Calu3 (cell line): ENCODE data around the gene MS4A6A. TPM values are rescaled to one million over a fixed set of nuclear protein-coding genes. Genes with fewer than 3 reads are reported as not detected.

ENCODE experiments used
- BruUV-seq: library from RNA; stranded (reverse); fragments of 400-500 nt; replicated peaks from 2 replicates; lab custom pipeline; 2021; lab: Mats Ljungman, UMichigan
- CTCF ChIA-PET: fragments of 300-600 bp; sonication (Branson Sonifier 250); formaldehyde crosslinking; loops from one replicate; lab custom pipeline; 2022; ENCODE audit warnings: antibody characterized with exemption; lab: Charles Lee
- DNase-seq: peaks from one replicate; pipeline ENCODE4 v3.0.0; 2022
- H3K27ac Mint-ChIP-seq: one replicate; pipeline ENCODE4 v1.8.0; 2022; ENCODE audit warnings: mixed read lengths; ENCODE audit not compliant: unreplicated experiment
- H3K27me3 Mint-ChIP-seq: one replicate; pipeline ENCODE4 v1.8.0; 2022; ENCODE audit warnings: mixed read lengths; ENCODE audit not compliant: unreplicated experiment
- H3K36me3 Mint-ChIP-seq: one replicate; pipeline ENCODE4 v1.8.0; 2022; ENCODE audit warnings: mild to moderate bottlenecking, moderate library complexity, mixed read lengths; ENCODE audit not compliant: insufficient read depth, unreplicated experiment
- H3K4me1 Mint-ChIP-seq: one replicate; pipeline ENCODE4 v1.8.0; 2022; ENCODE audit warnings: mild to moderate bottlenecking, low read depth, mixed read lengths; ENCODE audit not compliant: unreplicated experiment
- H3K4me3 Mint-ChIP-seq: one replicate; pipeline ENCODE4 v1.8.0; 2022; ENCODE audit warnings: mild to moderate bottlenecking, low read depth, moderate library complexity, mixed read lengths; ENCODE audit not compliant: unreplicated experiment
- H3K9me3 Mint-ChIP-seq: one replicate; pipeline ENCODE4 v1.8.0; 2022; ENCODE audit warnings: low read depth, mixed read lengths; ENCODE audit not compliant: unreplicated experiment
- intact Hi-C: fragments of 100-400 bp; cut with micrococcal nuclease; formaldehyde crosslinking; loops from one replicate; pipeline ENCODE4 v1.10.0; 2022; ENCODE audit not compliant: unreplicated experiment
- microRNA-seq: library from miRNA; unstranded; fragments of <30 nt; microRNA quantifications from one replicate; pipeline ENCODE4 v1.2.0, GENCODE V29; 2022
- total RNA-seq: library from RNA; stranded (reverse); gene quantifications from 2 replicates; pipeline ENCODE4 v1.2.3, GENCODE V29; 2022
- TF ChIP-seq, protein P1 (sequence below): fragments of 200-600 bp; IDR thresholded peaks from one replicate; pipeline ENCODE4 v1.8.0; 2022; ENCODE audit warnings: antibody characterized with exemption; ENCODE audit not compliant: unreplicated experiment

The MS4A6A gene
- total RNA-seq, 1 experiment from 2014 or later, result not detected

DNA sequence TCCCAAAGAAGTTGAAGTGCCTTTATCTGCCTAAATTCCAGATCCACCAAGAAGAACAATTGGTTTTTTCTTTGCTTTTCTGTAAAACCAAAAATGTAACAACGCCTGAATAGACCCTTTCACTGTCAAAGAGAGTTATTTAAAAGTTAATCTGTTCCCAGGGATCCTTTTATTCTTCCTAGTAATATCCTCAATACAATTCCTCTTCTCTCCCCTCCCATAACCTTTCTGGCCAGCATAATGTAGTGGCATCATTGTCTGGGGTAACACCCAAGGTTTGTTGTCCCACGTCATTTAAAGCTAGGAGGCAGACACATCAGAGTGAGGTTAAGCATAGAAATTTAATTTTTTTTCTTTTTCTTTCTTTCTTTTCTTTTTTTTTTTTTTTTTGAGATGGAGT is 54.5 kb downstream of the MS4A6A start:
- peaks cover 6% of the 10 kb centered on the region for H3K9me3 Mint-ChIP-seq
- BruUV-seq, result no TSS peak
- H3K4me3 Mint-ChIP-seq, result no peak overlapping the region
- TF ChIP-seq, protein P1, sequence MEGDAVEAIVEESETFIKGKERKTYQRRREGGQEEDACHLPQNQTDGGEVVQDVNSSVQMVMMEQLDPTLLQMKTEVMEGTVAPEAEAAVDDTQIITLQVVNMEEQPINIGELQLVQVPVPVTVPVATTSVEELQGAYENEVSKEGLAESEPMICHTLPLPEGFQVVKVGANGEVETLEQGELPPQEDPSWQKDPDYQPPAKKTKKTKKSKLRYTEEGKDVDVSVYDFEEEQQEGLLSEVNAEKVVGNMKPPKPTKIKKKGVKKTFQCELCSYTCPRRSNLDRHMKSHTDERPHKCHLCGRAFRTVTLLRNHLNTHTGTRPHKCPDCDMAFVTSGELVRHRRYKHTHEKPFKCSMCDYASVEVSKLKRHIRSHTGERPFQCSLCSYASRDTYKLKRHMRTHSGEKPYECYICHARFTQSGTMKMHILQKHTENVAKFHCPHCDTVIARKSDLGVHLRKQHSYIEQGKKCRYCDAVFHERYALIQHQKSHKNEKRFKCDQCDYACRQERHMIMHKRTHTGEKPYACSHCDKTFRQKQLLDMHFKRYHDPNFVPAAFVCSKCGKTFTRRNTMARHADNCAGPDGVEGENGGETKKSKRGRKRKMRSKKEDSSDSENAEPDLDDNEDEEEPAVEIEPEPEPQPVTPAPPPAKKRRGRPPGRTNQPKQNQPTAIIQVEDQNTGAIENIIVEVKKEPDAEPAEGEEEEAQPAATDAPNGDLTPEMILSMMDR, result no peak
- peaks cover 11% of the 10 kb centered on the region for H3K36me3 Mint-ChIP-seq
- CTCF ChIA-PET, result interaction anchor here (1.1 to 2.6 kb wide), 2 partner anchors 123 to 263 kb away, joined by 4 to 8 read pairs; no protein-coding TSS in a partner anchor
- no peak for DNase-seq
- H3K27ac Mint-ChIP-seq, result peak overlapping the region; percentile 95
- no peaks in the 10 kb centered on the region for H3K27me3 Mint-ChIP-seq
- H3K4me1 Mint-ChIP-seq, result peaks cover 59% of the 10 kb centered on the region
- intact Hi-C loops, result loop anchor here (5.0 kb wide), 3 partner anchors 61 to 166 kb away; partner anchors contain the start of gene OOSP4A

DNA sequence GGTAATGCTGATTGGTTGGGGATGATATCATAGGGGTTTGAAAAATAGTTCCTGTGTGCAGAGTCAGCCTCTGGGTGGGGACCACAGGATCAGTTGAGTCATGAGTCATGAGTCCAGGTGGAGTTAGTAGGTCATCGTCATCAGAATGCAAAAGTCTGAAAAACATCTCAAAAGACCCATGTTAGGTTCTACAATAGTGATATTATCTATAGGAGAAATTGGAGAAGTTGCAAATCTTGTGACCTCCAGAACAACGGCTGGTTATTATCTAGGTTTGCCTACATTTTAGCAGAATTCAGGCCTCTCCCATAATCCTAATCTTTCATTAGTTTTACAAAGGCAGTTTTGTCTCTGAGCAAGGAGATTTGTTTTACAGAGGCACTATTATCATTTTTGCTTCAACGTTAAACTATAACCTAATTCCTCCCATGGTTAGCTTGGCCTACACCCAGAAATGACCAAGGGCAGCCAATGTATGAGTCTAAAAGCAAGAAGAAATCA is 55.5 kb downstream of the MS4A6A start:
- Mint-ChIP-seq H3K27me3 (no peaks in the 10 kb centered on the region), H3K9me3 (peaks cover 4% of the 10 kb centered on the region), H3K4me3 (no peak overlapping the region), H3K36me3 (peaks cover 11% of the 10 kb centered on the region), H3K27ac (peak overlapping the region; percentile 95), H3K4me1 (peaks cover 64% of the 10 kb centered on the region)
- TF ChIP-seq, protein P1, result no peak
- DNase-seq, result peak; percentile 71
- CTCF ChIA-PET, result interaction anchor here (0.7 to 2.6 kb wide), 5 partner anchors 42 to 262 kb away, joined by 3 to 8 read pairs (median 4); no protein-coding TSS in a partner anchor
- intact Hi-C loops, result loop anchor here (2.0 to 5.0 kb wide), 5 partner anchors 41 to 261 kb away; partner anchors contain the start of genes OOSP4A and TCN1
- no TSS peak for BruUV-seq

DNA sequence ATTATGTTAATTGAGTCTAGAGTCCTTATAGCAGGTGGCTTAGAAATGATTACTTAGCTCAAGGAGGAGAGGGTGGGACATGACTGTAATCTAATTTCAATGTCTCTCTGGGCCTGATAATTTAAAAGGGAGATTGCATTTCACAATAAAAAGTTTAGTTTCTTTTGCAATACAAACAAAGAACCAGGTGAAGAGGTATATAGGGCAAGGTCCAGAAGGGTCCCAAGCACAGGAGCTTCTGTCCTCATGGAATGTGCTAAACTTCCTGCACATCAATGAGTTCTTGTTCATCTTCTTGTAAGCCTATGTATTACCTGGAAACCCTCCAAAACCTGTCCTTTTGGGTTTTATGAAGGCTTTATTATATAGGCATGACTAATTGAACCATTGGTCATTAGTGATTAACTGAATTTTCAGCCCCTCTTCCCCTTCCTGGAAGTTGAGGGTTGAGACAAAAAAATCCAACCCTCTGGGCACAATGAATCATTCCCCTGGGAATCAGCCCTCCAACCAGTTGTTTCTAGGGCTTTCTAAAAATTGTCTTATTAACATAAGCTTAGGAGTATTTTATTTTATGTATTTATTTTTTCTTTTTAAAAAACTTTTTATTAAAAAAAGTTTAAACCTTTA is 56.8 kb downstream of the MS4A6A start:
- Mint-ChIP-seq H3K27ac (peak overlapping the region; percentile 85), H3K27me3 (no peaks in the 10 kb centered on the region), H3K36me3 (peaks cover 11% of the 10 kb centered on the region), H3K9me3 (peaks cover 5% of the 10 kb centered on the region), H3K4me3 (no peak overlapping the region), H3K4me1 (peaks cover 62% of the 10 kb centered on the region)
- TF ChIP-seq, protein P1, result no peak
- no TSS peak for BruUV-seq
- intact Hi-C loops, result loop anchor here (2.0 to 5.0 kb wide), 5 partner anchors 43 to 259 kb away; partner anchors contain the start of genes OOSP4A and TCN1
- CTCF ChIA-PET, result interaction anchor here (0.8 to 2.6 kb wide), 3 partner anchors 126 to 303 kb away, joined by 3 to 8 read pairs (median 3); no protein-coding TSS in a partner anchor
- peak; percentile 40 for DNase-seq

DNA sequence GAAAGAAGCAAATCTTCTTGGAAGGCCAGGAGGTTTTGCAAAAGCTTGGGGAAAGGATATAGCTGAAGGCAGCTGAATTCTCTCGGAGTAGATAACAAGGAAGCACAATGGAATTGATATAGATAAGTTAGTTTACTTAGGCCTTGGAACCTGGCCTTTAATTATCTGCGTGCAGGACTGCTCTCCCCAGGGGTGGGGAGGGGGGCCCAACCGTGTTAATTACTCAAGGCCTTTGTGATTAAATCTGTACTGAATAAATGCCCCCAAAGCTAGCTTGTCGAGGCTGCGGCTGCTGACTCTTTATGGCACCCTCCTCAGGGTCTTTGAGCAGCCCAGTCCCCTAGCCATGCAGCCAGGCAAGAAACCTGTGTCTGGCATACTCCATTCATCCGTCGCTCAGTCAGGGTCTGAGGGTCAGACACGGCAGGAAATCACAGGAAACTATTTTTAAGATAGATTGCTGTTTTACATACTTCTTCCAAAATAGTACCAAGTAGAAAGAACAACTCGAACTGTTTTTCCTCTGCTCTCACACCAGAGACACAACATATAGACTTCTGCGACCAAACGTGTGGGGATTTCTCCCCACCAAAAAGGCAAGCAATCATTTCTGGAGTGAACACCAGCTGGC is 58.0 kb downstream of the MS4A6A start:
- TF ChIP-seq, protein P1, result no peak
- CTCF ChIA-PET, result no interaction called here
- DNase-seq, result no peak
- Mint-ChIP-seq H3K9me3 (peaks cover 5% of the 10 kb centered on the region), H3K36me3 (peaks cover 11% of the 10 kb centered on the region), H3K4me3 (no peak overlapping the region), H3K27ac (peak overlapping the region; percentile 85), H3K27me3 (no peaks in the 10 kb centered on the region), H3K4me1 (peaks cover 59% of the 10 kb centered on the region)
- intact Hi-C loops, result loop anchor here (5.0 kb wide), 3 partner anchors 58 to 163 kb away; partner anchors contain the start of gene OOSP4A
- BruUV-seq, result no TSS peak

Small RNAs within 50 kb of the gene (microRNA-seq; reads per million reads assigned to microRNA genes)
- not detected for gene MIR6503

Other genes with a start within 250 kb of the MS4A6A start
- gene OOSP1, start 244.7 kb downstream of the MS4A6A start, total RNA-seq, result not detected in 2 replicates
- gene OOSP4A, start 219.1 kb downstream of the MS4A6A start, total RNA-seq, result not detected in 2 replicates
- gene OOSP4B, start 165.9 kb downstream of the MS4A6A start, total RNA-seq, result not detected in 2 replicates
- gene OOSP2, start 142.7 kb downstream of the MS4A6A start, total RNA-seq, result not detected in 2 replicates
- gene MS4A3, start 126.4 kb downstream of the MS4A6A start, total RNA-seq, result not detected in 2 replicates
- not detected in 2 replicates for gene MS4A2, start 94.4 kb downstream of the MS4A6A start, total RNA-seq
- not detected in 2 replicates for gene MS4A4E, start 60.1 kb upstream of the MS4A6A start, total RNA-seq
- not detected in 2 replicates for gene MS4A4A, start 97.6 kb upstream of the MS4A6A start, total RNA-seq
- gene MS4A6E, start 144.2 kb upstream of the MS4A6A start, total RNA-seq, result not detected in 2 replicates
- gene MS4A7, start 195.4 kb upstream of the MS4A6A start, total RNA-seq, result not detected in 2 replicates
- gene MS4A14, start 213.4 kb upstream of the MS4A6A start, total RNA-seq, result not detected in 2 replicates
- gene MS4A5, start 246.5 kb upstream of the MS4A6A start, total RNA-seq, result not detected in 2 replicates